HG02763 (cell line): Measurements from ENCODE around the gene KCNQ1OT1.

Source experiments
- ATAC-seq: cut with Tn5 transposase; IDR thresholded peaks from one replicate; pipeline ENCODE4 v1.9.1; 2021; ENCODE audit warnings: mild to moderate bottlenecking, moderate library complexity; ENCODE audit not compliant: unreplicated experiment

KCNQ1OT1 gene

DNA sequence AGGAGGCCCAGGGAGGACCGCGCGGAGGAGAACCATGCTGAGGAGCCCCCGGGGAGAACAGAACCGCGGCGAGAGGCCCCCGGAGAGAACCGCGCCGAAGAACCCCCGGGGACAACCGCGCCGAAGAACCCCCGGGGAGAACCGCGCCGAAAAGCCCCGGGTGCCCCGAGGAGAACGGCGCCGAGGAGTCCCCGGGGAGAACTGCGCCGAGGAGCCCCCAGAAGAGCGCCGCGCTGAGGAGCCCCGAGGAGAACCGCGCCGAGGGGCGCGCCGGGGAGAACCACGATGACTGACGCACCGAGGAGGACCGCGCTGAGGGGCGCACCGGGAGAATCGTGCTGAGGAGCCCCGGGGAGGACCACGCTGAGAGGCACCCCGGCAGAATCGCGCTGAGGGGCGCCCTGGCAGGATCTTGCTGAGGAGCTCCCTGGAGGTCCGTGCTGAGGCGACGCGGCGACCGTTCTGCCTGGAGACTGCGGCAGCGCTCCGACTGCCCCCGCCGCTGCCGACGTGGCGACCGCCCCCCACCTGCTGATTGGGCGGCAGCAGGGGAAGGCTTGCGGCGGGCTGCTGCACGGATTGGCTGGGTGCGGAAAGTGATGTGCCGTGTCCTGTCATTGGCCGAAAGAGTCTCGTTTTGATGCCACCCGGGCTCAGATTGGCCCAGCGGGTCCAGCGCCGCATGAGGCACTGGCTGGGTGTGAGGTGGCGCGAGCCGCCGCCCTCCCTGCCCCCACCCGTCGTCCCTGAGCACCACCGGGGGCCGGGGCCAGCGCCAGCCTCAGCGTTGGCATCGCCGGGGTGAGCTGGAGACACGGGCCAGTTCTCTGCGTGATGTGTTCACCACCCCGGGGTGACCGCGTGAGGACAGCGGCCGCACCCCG lies at the start of gene KCNQ1OT1:
Gene KCNQ1OT1 (minus strand): TSS at position 464 of the 884 bp plus-strand sequence.
- peak; percentile 89 for ATAC-seq

DNA sequence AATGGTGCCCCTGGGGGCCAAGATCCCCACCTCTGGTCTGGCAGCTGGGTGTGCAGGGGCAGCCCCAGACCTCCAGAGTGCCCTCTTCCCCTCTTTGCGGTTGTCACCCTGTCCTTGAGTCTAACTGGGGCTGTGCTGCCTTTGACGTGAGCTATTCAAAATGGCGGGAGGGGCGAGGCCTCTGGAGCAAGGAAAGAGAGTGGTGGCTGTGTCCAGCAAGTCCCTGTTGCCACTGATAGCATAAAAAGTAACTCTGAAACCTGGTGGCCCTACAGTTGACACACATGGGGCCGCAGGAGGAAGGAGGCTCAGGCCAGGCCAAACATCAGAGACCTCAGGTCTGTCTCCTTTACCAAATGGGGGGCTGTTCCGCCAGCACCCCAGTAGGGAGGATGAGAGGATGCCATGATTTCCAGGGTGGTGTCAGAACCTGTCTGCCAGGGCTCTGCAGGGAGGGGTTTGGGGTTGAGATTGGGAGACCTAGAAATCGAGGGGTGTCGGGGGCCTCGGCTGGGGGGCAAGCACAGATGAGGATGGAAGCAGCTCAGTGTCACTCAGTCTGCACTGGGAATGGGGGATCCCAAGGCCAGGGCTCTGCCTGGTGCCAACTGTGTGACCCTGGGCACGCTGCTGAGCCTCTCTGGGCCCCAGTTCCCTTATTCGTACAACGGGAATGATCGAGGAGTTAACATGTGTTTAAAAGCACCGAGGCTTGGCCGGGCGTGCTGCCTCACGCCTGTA lies 49.2 kb upstream of the KCNQ1OT1 start:
- ATAC-seq: no peak

DNA sequence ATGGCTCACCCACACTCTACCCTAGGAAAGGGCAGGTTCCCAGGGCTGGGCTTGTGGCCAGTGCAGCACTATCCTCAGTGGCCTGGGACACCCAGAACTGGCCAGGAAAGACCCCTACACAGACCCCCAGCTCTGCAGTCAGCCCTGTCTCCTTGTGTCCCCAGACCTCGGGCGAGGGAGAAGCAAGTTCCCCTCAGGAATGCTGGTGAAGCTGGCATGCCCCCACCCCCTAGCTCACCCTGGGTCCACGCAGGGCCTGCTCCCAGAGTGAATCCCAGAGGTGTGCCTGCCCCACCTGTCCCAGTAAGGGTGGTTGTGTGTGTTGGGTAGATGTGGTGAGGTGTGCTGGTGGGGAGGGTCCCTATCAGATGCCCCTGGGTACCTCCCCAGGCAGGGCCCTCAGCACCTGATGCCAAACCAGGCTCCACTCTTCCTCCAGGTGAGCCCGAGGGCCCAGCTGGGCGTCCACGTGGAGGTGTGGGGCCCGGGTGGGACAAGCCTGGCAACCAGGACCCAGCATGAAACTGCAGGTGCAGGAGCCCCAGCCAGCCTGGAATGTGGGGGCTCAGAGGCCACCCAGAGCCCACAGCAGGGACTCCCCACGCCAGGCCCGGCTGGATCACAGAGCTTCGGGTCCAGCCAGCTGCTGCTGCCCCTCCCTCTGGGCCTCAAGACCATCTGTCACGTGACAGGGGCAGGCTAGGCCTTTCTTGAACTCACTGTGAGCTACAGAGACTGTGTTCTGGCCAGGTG lies 48.4 kb upstream of the KCNQ1OT1 start:
- ATAC-seq: no peak

DNA sequence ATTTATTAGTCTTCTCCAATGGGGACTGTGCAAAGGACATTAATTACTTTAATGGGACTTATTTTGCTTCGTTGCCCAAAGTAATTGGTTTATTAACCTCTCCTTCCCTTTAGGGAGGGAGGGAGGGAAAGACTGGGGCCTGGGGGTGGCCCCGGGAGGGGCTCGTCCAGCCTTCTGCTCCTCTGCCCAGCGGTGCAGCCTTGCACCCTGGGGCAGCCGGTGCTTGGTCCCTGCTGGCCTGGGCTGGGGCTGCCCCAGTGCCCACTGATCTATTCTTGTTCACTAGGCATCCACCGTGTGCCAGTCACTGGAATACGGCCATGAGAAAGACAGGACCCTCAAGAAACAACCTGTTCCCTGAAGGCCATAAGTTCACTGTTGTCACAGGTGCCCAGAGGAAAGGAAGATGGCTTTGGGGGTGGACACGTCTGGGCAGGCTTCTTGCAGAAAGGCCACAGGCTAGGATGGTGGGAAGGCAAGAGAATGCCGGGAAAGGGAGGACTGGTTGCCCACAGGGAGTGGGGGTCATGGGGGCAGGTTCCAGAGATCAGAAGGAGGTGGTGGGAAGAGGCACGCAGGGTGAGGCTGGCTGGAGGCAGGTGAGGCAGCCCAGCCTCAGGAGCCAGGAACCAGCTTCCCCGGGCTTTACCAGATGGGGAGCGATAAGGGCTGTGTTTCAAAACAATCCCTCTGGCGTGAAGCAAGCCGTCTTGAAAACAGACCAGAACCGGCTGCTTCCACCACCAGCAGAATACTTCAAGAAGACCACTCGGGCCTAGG lies 47.6 kb upstream of the KCNQ1OT1 start:
- ATAC-seq: no peak

DNA sequence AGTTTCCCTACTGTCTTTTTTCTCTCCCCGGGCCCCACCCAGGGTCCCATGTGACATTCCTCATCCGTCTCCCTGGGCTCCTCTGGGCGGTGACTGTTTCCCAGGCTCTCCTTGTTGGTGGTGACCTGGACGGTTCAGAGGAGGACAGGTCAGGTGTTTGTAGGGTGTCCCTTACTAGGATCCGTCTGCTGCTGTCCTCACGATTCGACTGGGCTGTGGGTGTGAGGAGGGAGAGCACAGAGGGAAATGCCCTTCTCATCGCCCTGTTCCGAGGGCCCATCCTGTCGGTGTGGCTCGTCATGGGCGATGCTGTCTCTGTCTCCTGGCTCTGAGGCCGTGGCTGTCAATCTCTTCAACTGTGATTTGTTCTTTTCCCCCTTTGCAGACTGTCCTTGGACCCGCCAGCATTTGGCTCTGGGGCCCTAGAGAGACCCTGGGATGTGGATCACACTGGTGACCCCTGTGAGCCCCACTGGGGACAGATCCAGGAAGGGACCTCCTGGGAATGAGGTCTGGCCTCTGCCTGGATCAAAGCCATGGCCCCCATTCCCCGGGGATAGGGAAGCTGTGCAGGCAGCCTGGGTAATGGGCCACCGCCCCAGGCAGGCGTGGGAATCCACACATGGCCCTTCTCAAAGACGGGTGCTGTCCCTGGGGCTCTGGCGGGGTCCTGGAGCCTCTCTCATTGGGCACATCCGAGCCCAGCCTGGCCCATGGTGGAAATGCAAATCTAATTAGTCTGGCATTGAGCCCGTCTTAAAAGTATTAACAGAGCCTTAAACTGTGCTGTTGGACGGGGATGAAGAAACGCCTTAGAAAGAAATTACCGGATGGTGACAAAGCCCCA lies 46.8 kb upstream of the KCNQ1OT1 start:
- ATAC-seq: no peak

DNA sequence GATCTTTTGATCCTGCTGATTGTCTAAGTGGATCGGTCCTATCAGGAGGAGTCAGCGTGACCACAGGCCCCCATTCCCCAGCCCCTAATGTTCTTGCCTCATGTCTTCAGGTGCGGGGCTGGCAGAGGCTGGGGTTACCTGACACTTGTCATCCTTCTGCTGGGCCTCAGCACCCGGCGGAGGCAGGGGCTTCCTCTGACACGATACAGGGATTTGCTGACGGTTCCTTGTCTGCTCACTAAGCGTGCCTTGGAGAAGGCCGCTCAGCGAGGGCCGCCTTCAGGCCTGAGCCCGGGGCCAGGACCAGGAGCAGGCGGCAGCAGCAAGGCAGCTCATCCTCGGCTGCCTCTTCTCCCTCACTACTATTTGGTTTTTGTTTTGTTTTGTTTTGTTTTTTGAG lies 45.7 kb upstream of the KCNQ1OT1 start:
- no peak for ATAC-seq

DNA sequence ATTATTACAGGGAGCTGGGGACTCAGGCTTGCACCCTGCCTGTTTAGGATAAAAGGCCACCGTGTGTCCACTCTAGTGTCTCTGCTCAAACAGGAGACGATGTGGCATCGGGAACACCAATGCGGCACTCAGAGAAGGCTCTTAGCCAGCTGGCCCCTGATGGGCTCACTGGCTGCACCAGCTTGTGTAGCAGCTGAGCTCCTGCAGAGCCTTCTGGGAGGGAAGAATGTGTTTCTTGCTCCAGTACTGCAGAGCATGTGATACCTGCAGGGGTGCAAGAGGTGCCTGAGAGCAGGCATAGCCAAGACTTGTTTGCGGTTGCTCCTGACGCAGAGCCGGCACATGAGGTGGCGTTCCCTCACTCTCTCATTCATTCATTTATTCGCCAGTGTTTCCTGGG lies 44.4 kb upstream of the KCNQ1OT1 start:
- no peak for ATAC-seq

DNA sequence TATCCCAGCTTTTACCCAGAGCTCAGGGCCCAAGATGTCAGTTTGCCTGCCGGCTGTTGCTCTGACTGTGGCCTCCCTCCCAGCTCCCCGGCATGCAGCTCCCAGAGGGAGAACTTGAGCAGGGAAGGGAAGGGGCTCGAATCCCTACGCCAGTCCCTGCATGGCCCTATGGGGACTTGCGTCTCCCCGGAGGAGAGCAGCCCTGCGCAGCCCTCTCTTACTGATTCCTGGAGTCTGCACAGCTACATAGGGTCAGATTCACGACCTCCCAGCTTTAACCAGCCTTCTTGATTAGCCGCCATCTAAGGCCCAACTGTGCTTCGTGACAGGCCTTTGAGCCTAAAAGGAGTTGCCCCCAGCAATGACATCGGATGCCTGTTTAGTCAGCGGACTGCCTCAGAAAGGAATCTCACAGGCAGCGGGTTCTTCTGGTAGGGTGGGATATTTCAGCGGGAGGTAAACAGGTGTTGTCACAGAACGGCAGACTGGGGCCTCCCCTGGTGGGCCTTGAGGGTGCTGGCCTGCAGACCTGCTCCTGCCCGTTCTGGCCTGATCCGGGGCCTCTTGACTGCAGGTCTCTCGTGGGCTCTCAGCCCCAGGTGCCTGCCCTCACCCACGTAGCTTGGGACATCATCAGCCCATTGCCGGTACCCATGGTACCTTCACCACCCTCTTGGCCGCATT lies 43.8 kb upstream of the KCNQ1OT1 start:
- ATAC-seq: no peak

DNA sequence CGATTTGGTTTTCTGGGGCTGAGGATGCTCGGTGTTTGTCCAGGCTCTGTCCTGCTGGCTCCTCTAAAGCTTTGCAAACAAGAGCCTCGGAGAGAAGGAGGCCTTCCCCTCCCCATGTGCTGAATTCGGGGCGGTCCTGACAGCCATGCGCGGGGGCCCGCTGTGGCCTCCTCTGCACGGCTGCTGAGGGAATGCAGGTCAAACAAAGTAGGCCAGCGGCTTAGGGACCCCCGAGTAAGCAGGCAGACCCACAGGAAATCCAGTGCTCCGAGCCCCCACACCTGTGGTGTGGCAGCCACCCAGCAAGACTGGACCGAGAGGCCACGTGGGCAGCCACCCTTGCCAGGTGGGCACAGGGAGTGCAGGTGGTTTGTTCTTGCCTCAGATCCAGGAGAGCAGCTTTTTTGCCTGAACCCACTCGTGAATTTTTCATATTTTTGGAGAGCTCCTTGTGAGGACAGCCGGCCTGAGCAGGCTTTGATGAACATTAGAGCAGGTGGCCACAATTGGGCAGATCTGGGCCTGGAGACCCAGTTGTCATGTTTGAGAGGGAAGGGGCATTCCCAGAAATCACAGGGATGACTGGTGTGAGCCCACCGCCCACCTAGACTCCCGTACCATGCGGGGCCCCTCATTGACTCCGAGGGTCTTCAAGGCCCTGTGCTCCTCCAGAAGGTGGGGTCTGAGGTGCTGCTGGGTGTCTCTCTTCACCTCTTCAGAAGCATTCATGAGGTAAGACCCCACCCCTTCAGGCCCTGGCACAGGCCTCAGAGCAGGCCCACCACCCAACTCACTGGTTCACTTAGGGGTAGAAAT lies 43.0 kb upstream of the KCNQ1OT1 start:
- ATAC-seq: no peak

DNA sequence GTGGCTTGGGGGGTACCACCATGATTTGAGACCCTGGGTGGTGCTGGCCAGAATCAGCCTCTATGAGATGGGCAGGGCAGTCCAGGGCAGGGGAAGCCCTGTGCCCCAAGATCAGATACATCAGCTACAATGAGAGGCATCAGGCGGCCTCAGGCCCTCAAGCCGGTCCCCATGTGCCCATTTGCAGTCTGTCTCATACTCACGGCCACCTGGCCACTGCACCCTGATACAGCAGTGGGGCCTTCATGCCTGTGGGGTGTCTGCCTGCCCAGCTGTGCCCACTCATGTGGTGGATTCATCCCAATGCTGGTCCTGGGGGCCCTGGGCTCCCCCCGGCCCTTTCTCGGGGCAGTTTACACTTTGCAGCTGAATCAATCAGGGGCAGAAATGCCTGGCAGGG lies 42.4 kb upstream of the KCNQ1OT1 start:
- no peak for ATAC-seq

DNA sequence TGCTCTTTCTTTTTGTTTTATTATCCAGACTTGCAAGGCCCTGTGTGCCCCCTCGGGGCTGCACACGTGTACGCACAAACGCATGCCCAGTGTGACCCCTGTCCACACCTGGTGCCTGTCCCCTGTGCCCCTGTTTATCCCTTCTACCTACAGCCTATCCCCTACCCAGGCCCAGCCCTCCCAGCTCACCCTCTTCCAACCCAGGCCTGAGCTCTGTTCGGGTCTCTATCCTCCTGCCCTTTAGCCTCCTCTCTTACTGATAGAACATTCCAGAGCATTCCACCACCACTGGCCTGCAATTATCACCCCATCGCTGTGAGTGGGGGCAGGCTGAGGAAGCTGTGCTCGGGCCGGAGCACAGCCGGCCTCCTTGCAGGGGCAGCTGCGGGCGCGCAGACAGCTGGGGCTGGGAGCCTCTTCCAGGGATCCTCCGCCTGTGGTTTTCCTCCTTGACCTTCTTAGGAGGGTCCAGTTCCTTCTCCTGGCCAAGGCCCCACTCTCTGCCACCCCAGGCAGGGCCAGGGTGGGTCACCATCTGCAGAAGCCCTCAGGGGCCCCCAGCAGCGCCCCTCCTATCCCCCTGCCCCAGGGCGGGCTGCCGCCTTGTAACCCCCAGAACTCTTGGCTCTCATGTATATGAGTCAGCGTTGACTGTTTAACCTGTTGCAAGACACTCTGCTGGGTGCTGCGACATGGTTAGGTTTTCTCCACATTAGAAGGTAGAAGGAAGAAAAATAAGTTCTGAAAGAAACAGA lies 41.8 kb upstream of the KCNQ1OT1 start:
- no peak for ATAC-seq

DNA sequence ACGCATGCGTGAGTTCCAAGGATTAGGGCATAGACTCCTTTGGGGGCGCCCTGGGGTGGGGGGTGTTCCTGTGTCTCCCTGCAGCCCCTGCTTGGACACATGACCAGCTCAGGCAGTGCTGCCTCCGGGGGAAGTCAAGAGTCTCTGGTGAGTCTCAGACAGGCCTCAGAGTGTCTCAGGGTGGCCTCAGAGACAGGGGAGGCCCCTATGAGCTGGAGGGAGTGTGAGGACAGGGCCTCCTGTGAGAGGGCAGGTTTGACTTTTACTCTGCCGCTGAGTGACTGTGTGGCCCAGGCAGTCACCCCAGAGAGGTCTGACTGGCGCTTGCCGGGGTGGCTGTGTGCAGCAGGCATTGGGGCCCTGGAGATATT lies 41.2 kb upstream of the KCNQ1OT1 start:
- ATAC-seq: no peak

DNA sequence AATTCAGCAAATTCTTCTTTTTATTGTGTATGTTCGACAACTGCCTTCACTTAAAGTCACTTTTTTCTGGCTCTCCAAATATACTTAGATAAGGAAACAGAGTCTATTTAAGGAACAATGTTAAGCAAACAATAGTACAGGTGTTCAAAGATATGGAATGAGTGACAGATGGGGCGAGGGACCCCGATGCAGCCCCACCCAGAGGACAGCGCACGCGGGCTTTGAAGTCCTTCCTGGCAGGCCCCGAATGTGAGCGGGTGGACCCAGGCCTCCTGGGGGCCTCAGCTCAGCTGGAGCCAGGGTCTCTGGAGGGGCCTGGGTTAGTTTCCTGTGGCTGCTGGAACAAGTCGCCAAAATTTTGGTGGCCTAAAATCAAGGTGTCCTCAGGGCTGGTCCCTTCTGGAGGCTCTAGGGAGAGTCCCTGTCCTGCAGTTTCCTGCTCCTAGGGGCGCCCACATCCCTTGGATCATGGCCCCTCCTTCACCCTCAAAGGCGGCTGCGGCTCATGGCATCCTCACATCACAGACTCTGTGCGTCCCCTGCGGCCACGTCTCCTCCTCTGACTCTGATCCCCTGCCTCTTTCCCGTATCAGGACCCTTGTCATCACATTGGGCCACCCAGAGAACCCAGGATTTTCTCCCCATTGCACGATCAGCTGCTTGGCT lies 40.6 kb upstream of the KCNQ1OT1 start:
- no peak for ATAC-seq

DNA sequence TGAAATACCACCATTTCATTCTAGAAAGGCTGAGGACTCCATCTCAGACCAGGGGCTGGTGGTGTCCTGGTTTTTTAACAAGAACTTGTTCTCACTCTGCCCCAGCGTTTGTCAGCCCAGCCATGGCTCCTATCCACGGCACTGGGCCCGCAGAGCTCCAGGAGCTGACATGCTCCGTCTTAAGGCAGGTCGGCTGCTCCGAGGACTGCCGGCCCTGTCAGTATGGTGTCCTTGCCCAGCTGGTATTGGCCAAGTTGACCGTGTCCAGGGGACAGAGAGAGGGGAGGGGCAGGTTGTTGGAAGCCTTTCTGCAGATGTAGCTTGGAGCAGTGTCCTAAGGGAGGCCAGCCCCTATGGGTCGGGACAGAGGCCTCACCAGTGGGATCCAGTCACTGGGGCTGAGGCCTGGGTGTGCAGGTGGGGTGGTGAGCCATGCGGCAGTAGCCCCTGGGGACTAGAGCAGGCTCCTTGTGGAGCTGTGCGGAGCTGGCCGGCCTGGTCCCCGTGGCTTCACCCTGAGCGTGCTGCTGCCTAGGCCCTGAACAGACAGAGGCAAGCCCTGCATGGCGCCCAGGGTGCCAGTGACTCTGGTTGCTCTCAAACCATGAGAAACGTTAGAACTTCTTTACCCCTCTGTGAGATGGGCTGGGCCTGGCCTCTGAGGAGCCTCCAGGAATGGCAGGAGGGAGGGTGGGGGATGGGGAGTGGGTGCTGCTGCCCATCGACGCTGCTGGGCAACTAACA lies 39.9 kb upstream of the KCNQ1OT1 start:
- ATAC-seq: no peak

DNA sequence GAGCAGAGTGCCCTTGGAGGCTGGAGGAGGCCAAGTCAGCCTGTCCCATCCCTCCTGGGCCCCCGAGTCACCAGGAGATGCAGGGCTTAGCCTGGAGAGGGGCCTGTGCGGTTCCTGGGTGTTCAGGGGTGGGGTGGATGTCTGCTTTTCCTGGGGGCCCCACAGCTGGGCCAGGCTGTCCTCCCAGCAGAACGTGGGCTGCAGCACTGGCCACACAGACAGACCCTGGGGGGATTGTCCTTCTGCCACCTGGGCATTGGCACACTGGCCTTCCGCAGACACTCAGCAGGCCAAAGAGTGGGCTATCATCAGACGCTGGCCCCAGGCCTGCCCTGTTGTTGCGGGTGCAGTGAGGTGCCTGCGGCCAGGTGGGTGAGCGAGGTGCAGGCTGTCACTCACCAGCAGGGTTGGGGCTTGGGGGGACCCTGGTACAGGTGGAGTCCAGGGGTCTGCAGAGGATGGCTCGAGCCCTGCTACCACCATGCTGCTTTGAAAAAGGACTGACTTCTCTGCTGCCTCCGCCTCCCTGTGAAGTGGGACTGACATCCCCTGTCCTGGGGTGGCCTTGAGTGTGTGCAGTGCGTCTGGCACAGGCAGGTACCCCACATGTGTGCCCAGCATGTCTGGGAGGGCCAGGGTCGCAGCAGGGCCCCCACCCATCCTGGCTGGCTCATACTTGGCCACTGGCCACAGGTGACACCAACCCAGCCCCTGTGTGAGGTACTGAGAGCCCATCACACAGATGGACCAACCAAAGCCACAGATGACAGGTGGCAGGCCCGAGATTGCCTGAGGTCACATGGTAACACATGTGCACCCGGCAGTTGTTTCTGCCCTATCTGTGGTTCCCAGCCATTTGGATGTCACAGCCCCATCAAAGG lies 39.0 kb upstream of the KCNQ1OT1 start:
- no peak for ATAC-seq

DNA sequence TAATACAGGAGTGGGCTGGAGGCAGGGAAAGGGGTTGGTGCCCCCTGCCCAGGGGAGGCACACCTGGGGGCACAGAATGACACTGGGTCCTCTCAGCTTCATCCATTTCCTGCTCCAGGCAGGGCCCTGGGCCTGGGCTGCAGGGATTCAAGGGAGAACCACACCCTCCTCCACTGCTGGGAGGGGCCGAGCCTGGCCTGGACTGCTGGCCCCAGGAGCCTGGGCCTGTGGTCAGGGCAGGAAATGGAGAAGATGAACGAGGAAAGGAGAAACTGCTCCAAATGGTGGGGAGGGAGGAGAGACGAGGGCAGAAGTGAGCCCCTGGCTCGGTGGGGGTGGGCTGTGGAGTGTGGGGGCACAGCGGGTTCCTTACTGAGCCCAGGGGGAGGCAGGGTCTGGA lies 38.1 kb upstream of the KCNQ1OT1 start:
- no peak for ATAC-seq
